Cardiac muscle cell (in vitro differentiated cells and primary cell): ENCODE data around the gene TMEM232. TPM values are rescaled to one million over a fixed set of nuclear protein-coding genes. Genes with fewer than 3 reads are reported as not detected.

Experiments used
- DNase-seq, 2 donors: peaks; one replicate each; pipeline versions ENCODE4 v3.0.0 to v3.0.0-alpha.2; 2010 to 2017; ENCODE audit warnings: low read depth in 1 of 2, low spot score in 1 of 2
- H3K27ac ChIP-seq: fragments of 200-600 bp; sonication (generic); 2 replicates; pipeline ENCODE4 v1.5.1; 2016
- H3K27me3 ChIP-seq: fragments of 200-600 bp; sonication (generic); 2 replicates; pipeline ENCODE4 v1.6.0; 2016; ENCODE audit warnings: control low read depth
- H3K36me3 ChIP-seq: fragments of 200-600 bp; sonication (generic); 2 replicates; pipeline ENCODE4 v1.5.1; 2016; ENCODE audit warnings: control low read depth
- H3K4me1 ChIP-seq: fragments of 200-600 bp; sonication (generic); 2 replicates; pipeline ENCODE4 v1.8.1; 2017; ENCODE audit warnings: low read depth, mild to moderate bottlenecking, mixed run types
- H3K4me3 ChIP-seq: fragments of 200-600 bp; sonication (generic); 2 replicates; pipeline ENCODE4 v1.5.1; 2016; ENCODE audit warnings: mild to moderate bottlenecking
- H3K9me3 ChIP-seq: fragments of 200-600 bp; sonication (generic); 2 replicates; pipeline ENCODE4 v1.5.1; 2017; ENCODE audit warnings: low read depth, mild to moderate bottlenecking, control low read depth
- CTCF ChIP-seq: IDR thresholded peaks from 2 replicates; pipeline ENCODE4 v1.5.1; 2012; ENCODE audit warnings: low read depth, mild to moderate bottlenecking, low read length
- polyA plus RNA-seq: library from polyadenylated mRNA; unstranded; fragments of >200 nt; fragmentation: Nextera tagmentation; extraction: Ambion mirVana; gene quantifications from 2 replicates; pipeline ENCODE4 v1.2.1, GENCODE V29; 2016
- total RNA-seq: library from RNA; depleted of rRNA; stranded (reverse); fragments of >200 nt; gene quantifications from 2 replicates; pipeline ENCODE4 v1.2.3, GENCODE V29; 2016

Gene TMEM232
- total and polyA plus RNA-seq, 2 experiments from 2014 or later = 2.5 to 7.0 TPM

- no peaks in the 10 kb centered on the region for H3K9me3 ChIP-seq
- no peak overlapping the region for H3K27ac ChIP-seq
- H3K4me3 ChIP-seq = no peak overlapping the region
- DNase-seq = no peak
- H3K36me3 ChIP-seq = no peaks in the 10 kb centered on the region
- H3K27me3 ChIP-seq = no peaks in the 10 kb centered on the region
- H3K4me1 ChIP-seq = no peaks in the 10 kb centered on the region
- no peak for TF ChIP-seq CTCF
Measured at GRCh38 chr5:110398951-110399350, 327.5 kb downstream of the TMEM232 start.

- no peak overlapping the region for H3K4me3 ChIP-seq
Measured at GRCh38 chr5:110397281-110397680, 329.2 kb downstream of the TMEM232 start.

GRCh38 chr5:110386782-110387181 is 339.7 kb downstream of the TMEM232 start:
- Histone ChIP-seq H3K27me3 (no peaks in the 10 kb centered on the region), H3K36me3 (no peaks in the 10 kb centered on the region), H3K4me3 (no peak overlapping the region), H3K4me1 (no peaks in the 10 kb centered on the region), H3K27ac (no peak overlapping the region), H3K9me3 (no peaks in the 10 kb centered on the region)
- TF ChIP-seq CTCF = no peak
- DNase-seq = no peak

More at GRCh38 chr5:110397281-110397680, 329.2 kb downstream of the TMEM232 start:
- Histone ChIP-seq H3K9me3 (no peaks in the 10 kb centered on the region), H3K4me1 (no peaks in the 10 kb centered on the region), H3K27me3 (no peaks in the 10 kb centered on the region), H3K27ac (no peak overlapping the region), H3K36me3 (no peaks in the 10 kb centered on the region)
- DNase-seq = no peak
- no peak for TF ChIP-seq CTCF

GRCh38 chr5:110383231-110383630 is 343.2 kb downstream of the TMEM232 start:
- no peaks in the 10 kb centered on the region for H3K27me3 ChIP-seq
- H3K36me3 ChIP-seq = no peaks in the 10 kb centered on the region
- no peak for TF ChIP-seq CTCF
- H3K4me1 ChIP-seq = no peaks in the 10 kb centered on the region
- H3K27ac ChIP-seq = no peak overlapping the region
- DNase-seq = no peak
- H3K9me3 ChIP-seq = no peaks in the 10 kb centered on the region
- H3K4me3 ChIP-seq = no peak overlapping the region

DNA sequence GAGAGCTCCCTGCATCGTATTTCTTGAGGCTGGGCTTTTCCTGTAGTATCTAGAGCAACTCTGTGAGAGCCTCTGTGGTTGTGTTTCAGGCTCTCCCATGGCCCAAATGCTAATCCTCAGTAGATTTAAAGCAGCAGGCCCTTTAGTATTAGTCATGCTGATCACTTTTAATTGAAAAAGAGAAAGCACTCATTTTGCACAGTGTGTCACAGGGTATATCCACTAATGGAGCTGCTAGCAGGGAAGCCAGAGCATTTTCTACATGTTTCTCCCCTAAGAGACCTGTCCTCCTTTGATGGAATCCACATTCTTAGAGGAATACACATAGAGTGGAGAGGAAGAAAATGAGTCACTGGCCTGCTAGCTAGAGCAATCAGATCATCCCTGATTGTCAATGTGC is 348.5 kb downstream of the TMEM232 start:
- Histone ChIP-seq H3K4me3 (no peak overlapping the region), H3K9me3 (no peaks in the 10 kb centered on the region), H3K36me3 (no peaks in the 10 kb centered on the region), H3K27me3 (no peaks in the 10 kb centered on the region), H3K27ac (no peak overlapping the region), H3K4me1 (no peaks in the 10 kb centered on the region)
- no peak for TF ChIP-seq CTCF
- DNase-seq = peak in 1 of 2 donors; percentile 12

GRCh38 chr5:110377361-110377760 is 349.1 kb downstream of the TMEM232 start:
- Histone ChIP-seq H3K9me3 (no peaks in the 10 kb centered on the region), H3K36me3 (no peaks in the 10 kb centered on the region), H3K27ac (no peak overlapping the region), H3K4me1 (no peaks in the 10 kb centered on the region), H3K27me3 (no peaks in the 10 kb centered on the region), H3K4me3 (no peak overlapping the region)
- TF ChIP-seq CTCF = no peak
- no peak for DNase-seq
